GM18511 (cell line): ENCODE data around the gene PRR20G.
"Not testable (repeated sequence)": the region's sequence is repeated elsewhere in the genome, so short reads cannot be mapped to it uniquely, and the experiment has no call there.

Experiments used
- ATAC-seq: cut with Tn5 transposase; IDR thresholded peaks from one replicate; pipeline ENCODE4 v1.9.1; 2021; ENCODE audit warnings: mild to moderate bottlenecking, moderate library complexity; ENCODE audit not compliant: unreplicated experiment

PRR20G gene

GRCh38 chr3:127287840-127288239 lies at the start of gene PRR20G:
TSS of gene PRR20G (minus strand) at chr3:127288046. CDS start at chr3:127287365, 681 bp downstream.
- ATAC-seq, result no peak

DNA sequence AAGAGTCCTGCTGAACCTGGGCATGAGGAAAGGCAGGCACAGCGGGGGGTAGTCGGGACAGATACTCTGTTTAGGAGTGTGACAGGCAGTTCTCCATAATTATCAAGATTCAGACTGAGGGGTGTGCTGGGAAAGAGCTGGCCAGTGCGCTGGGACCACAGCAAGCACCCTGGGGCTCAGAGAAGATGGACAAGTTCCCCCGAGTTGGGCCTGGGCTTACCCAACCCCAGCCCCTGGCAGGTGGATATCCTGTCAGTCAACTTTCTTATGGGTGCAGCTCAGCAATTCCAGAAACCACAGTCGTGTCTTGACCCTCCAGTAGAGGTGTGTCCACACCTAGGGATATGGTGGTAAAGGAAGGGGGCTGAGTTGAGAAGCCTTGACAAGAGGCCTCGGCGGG lies 49.2 kb upstream of the PRR20G start:
- ATAC-seq, result no peak

GRCh38 chr3:127336101-127336500 lies 48.3 kb upstream of the PRR20G start:
- no peak for ATAC-seq

- no peak for ATAC-seq
These were observed 42.5 kb upstream of the PRR20G start for GRCh38 chr3:127330385-127330784.

DNA sequence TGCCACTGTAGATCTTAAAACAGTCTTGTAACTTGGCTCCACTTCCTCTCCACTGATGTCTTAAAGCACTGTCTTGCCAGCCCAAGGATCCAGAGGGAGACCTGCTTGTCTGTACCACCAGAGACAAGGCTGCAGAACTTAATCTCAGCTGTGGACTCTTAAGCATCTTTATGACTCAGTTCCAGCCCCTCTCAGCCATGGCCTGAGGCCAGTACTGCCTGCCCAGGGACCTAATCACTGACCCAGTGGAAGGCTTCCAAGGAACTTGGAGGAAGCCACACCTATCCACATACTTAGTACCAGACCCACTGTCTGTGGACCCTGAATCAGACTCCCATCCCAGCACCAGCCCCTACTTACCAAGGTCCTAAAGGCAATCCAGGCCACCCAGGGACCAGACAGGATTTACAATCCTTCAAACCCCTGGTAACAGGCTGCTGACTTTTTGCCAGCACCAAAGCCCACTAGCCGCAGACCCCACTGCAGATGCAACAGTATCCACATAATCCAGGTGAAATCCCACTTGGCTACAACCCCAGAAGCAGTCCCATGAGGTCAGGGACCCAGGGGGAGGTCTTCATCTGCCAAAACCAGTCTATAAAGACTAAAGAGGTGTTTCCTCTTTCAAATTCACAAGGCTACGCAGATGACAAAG lies 41.9 kb upstream of the PRR20G start:
- no peak for ATAC-seq

DNA sequence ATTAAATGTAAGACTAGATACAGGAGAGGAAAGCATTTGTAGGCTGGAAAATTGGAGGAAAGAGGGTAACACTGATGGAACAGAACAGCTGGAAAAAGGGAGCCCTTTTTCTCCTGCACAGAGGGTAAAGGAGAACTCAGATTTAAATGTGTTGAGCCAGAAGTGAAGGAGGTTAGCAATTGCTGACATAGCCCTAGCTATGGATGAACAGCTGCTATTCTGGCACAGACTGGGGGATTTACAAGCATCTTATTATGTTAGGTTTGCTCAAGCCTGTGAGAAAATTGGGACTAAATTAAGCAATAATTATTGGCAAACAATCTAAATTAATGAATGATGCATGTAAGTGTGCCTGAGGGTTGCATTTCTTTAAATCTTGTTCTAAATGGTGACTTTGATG lies 40.6 kb upstream of the PRR20G start:
- ATAC-seq, result no peak

GRCh38 chr3:127326341-127326740 lies 38.5 kb upstream of the PRR20G start:
- no peak for ATAC-seq

GRCh38 chr3:127325629-127325961 lies 37.7 kb upstream of the PRR20G start:
- no peak for ATAC-seq

DNA sequence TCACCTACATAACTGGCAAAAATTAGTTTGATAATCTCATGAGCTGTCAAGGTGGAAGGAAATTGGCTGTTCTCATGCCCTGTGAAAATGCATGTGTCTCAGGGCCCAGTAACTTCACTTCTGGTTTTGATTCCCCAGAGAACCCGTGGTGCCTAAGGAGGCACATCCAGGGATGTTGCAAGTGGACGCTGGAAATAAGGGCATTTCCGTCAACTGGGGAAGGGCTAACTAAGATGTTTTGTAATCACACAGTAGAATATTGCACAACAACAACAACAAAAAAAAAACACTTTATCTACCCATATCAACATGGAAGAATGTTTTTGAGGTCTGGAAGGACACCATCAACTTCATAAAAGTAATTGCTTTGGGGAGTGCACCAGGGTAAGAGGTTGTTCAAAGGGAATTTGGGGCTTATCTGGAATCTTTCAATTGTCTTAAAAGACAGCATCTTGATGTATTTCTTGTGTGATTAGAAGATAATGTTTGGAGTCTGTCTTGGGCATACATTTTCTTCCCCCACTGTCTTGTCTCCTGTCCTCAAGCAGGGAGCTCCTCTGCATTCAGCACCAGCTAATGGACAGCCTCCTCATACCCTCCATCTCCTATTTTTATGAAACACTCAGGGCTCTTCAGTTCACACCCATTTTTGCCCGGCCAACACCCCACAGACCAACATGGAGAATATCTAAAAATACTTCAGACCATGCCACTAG lies 37.2 kb upstream of the PRR20G start:
- ATAC-seq, result no peak

DNA sequence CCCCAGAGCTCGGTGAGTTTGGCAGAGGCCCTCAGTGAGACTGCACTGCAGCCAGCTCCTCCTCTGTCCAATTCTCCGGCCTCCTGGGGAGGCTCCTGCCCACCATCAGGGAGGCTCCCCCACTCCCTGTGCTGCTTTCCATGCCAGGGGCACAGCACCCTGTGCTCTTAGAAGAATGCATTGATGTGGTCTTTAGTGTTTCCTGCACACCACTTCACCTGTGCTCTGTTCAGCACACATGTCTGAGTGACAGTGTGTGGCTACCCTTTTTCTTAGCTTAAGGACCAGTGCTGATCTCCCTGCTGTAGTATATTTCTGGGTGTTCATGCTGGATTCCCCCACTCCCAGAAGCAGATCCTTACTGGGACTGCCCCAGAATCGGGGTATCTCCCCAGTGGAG lies 36.2 kb upstream of the PRR20G start:
- no peak for ATAC-seq

DNA sequence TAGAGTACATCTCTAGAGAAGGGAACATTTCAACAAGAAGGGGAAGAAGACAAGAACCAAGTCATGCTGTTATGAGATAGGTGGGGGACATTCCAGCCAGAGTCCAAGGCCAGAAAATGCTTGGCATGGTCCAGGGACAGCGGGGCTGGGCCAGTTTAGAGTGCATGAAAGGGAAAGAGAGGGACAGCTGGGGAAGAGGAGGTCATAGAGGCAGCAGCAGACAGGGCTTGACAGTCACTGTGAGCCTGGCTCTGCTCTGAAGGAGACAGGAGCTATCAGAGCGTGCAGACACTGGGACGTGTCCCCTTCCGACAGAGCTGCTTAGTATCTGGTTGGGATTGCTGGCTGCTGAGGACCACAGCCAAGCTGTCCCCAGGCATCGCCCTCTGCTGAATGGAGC lies 35.7 kb upstream of the PRR20G start:
- no peak for ATAC-seq

DNA sequence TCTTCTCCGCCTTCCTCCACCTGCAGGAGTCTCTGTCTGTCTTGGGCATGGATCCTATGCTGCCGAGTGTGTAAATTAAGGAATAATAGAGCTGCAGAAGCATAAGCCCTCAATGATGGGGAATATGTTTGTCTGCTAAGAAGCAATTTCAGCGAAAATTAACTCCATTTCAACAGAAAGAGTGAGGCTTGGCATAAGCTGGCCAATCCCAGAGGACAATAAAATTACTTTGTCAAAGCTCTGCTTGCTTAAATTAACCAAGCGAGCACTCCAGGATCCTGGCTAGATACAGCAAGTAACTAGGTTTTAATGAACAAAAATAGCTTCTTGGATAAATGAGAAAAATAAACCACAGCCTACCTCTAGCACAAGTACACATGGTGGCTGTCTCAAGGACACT lies 33.5 kb upstream of the PRR20G start:
- no peak for ATAC-seq

DNA sequence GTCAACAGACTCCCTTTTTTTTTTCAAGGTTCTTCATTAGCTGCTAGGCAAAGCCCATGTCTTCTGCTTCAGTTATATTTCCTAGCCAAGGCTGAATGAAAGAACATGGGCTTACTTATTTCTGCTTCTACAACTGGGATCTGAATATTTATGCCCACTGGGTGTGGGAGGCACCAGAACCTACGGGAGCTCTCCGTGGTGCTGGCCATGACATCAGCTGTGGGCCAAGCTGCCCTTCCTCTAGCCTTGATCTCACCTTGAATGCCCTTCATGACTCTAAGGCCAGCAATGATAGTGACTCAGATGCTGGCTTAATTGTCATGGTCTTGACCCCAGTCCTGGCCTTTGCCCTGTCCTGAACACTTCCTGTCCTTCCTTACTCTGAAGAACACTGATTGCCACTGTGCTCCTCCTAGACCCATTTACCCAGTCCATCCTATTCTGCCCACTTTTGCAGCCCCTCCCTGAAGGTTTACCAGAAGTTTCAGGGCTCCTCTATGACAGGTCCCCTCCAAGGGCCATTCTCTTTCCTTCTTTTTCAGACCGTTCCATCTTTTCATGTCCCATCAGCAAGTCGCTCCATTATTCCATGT lies 32.8 kb upstream of the PRR20G start:
- no peak for ATAC-seq

DNA sequence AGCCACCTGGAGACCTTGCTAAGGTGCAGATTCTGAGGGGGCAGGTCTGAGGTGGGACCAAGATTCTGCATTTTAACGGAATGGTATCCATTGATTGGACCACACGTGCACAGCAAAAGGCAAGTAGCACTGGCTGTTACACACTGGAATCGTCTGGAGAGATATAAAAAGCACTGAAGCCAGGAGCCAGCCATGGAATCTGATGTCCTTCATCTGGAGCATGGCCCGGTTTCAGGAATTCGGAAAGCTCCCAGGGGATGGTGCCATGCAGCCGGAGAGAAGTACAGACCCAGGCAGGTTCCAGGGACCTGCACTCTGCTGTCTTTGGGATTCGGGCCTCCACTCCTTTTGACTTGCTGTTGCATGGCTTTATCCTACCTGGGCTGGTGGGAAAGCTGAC lies 28.8 kb upstream of the PRR20G start:
- ATAC-seq, result no peak

DNA sequence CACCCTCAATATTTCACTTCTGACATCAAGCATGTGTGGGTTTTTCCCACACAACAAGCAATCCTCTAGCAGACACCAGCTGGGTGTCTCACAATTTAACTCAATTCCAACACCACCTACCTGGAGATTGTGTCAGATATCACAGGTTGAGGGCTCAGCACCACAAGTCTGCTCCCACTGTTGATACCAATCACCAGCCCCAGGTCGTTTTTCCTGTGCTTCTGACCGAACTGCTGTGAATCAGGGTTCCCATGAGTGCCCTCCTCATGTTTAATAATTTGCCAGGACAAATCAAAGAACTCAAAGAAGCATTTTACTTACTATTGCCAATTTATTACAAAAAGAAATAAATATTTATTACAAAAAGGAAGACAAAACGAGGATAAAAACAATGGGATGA lies 25.0 kb upstream of the PRR20G start:
- no peak for ATAC-seq

DNA sequence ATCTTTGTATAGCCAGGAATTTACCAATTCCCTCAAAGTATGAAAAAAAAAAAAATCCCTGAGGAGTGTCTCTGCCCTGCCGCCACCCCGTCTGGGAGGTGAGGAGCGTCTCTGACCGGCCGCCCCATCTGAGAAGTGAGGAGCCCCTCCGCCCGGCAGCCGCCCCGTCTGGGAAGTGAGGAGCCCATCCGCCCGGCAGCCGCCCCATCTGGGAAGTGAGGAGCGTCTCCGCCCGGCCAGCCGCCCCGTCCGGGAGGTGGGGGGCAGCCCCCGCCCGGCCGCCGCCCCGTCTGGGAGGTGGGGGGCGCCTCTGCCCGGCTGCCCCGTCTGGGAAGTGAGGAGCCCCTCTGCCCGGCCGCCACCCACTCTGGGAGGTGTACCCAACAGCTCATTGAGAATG lies 21.0 kb upstream of the PRR20G start:
- not testable (repeated sequence) for ATAC-seq

GRCh38 chr3:127307916-127308315 lies 20.1 kb upstream of the PRR20G start:
- no peak for ATAC-seq

DNA sequence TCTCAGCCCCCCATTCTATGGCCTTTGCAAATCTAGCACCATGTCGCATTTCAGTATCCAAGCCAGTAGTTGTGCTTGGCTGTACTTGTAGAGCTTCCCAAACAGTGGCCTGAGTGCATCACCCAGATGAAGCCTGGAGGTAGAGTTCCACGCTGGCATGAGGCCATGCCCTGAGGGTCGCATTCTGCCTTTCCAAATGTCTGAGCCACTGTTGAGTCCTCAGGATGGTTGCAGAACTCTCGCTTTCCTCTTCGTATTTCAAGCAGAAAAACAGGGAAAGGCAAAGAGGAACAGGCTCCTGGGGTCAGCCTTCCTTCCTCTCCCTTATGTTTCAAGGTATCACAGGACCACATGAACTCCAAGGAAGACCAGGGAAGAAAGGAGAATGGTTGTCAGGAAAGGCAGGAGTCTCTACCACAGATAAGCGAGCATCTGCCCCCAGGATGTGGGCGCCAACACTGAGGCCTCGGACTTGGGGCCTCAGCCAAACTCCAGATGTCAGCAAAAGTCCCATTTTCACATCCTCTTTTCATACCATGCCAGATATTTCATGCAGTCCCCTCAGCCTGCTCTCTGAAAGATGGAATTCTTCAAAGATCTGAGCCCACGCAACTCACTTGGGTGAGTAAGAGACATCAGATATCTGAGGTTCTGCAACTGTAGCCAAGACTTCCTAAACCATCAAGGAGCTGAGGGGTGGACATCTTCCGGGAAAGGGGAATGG lies 19.4 kb upstream of the PRR20G start:
- no peak for ATAC-seq

GRCh38 chr3:127306361-127307111 lies 18.7 kb upstream of the PRR20G start:
- no peak for ATAC-seq

GRCh38 chr3:127305499-127306060 lies 17.7 kb upstream of the PRR20G start:
- ATAC-seq, result no peak
